Kasumi-1 (cell line): ENCODE data around the gene RAB11FIP5.
A peak's percentile ranks its signal among the peaks of the same experiment; 100 is the strongest.
"Not testable (repeated sequence)": the region's sequence is repeated elsewhere in the genome, so short reads cannot be mapped to it uniquely, and the experiment has no call there.

Experiments
- DNase-seq, 2 experiments: peaks; one replicate each; lab custom pipeline; 2025; lab: John Stamatoyannopoulos, UW

RAB11FIP5 gene

GRCh38 chr2:73069041-73069854, 43.5 kb downstream of the RAB11FIP5 start:
- DNase-seq = peak in 1 of 2 experiments; percentile 2

- DNase-seq = no peak
These were observed 44.6 kb downstream of the RAB11FIP5 start for GRCh38 chr2:73068147-73068546.

- DNase-seq = no peak
These were observed 45.7 kb downstream of the RAB11FIP5 start for GRCh38 chr2:73067043-73067442.

- DNase-seq = not testable (repeated sequence)
These were observed 47.7 kb downstream of the RAB11FIP5 start for GRCh38 chr2:73065070-73065469.

GRCh38 chr2:73063909-73064875, 48.6 kb downstream of the RAB11FIP5 start:
- DNase-seq = no peak

GRCh38 chr2:73063472-73063871, 49.3 kb downstream of the RAB11FIP5 start:
- no peak for DNase-seq

- no peak for DNase-seq
These were observed 53.6 kb downstream of the RAB11FIP5 start for GRCh38 chr2:73059106-73059505.

- DNase-seq = no peak
These were observed 57.8 kb downstream of the RAB11FIP5 start for GRCh38 chr2:73054980-73055379.

GRCh38 chr2:73053316-73054114, 59.2 kb downstream of the RAB11FIP5 start:
- no peak for DNase-seq

- DNase-seq = no peak
These were observed 62.6 kb downstream of the RAB11FIP5 start for GRCh38 chr2:73050121-73050545.

GRCh38 chr2:73043929-73044832, 68.6 kb downstream of the RAB11FIP5 start:
- no peak for DNase-seq

- no peak for DNase-seq
These were observed 69.5 kb downstream of the RAB11FIP5 start for GRCh38 chr2:73043276-73043675.

GRCh38 chr2:73037947-73038585, 74.7 kb downstream of the RAB11FIP5 start:
- DNase-seq = no peak

GRCh38 chr2:73036766-73037165, 76.0 kb downstream of the RAB11FIP5 start:
- DNase-seq = no peak

GRCh38 chr2:73035899-73036711, 76.6 kb downstream of the RAB11FIP5 start:
- DNase-seq = no peak

- peak; percentile 97 to 98 for DNase-seq
These were observed 77.9 kb downstream of the RAB11FIP5 start for GRCh38 chr2:73034661-73035375.

GRCh38 chr2:73033766-73034381, 78.9 kb downstream of the RAB11FIP5 start:
- no peak for DNase-seq

GRCh38 chr2:73033142-73033765, 79.5 kb downstream of the RAB11FIP5 start:
- DNase-seq = no peak
